Mesendoderm (in vitro differentiated cells): ENCODE results near the gene ACAT2.
"Not testable (repeated sequence)": the region's sequence is repeated elsewhere in the genome, so short reads cannot be mapped to it uniquely, and the experiment has no call there.

ENCODE experiments used
- DNase-seq: peaks from one replicate; pipeline ENCODE4 v3.0.0; 2013
- H2AK5ac ChIP-seq: 2 replicates; pipeline ENCODE4 v1.6.1; 2013; ENCODE audit warnings: low read length, inconsistent platforms
- H2BK120ac ChIP-seq: 2 replicates; pipeline ENCODE4 v1.6.1; 2013; ENCODE audit warnings: low read depth, mild to moderate bottlenecking, low read length, moderate library complexity, mixed read lengths
- H2BK15ac ChIP-seq: replicated peaks from 2 replicates; pipeline ENCODE4 v1.6.1; 2013; ENCODE audit warnings: low read depth, mild to moderate bottlenecking, moderate library complexity
- H2BK5ac ChIP-seq: 2 replicates; pipeline ENCODE4 v1.6.1; 2013; ENCODE audit warnings: low read length, inconsistent platforms
- H3K18ac ChIP-seq: 2 replicates; pipeline ENCODE4 v1.6.1; 2013; ENCODE audit warnings: mild to moderate bottlenecking, low read length, mixed read lengths
- H3K23ac ChIP-seq: one replicate; pipeline ENCODE4 v1.6.1; 2013; ENCODE audit warnings: low read length
- H3K27ac ChIP-seq: 2 replicates; pipeline ENCODE4 v1.5.1; 2013; ENCODE audit warnings: low read depth, mild to moderate bottlenecking, inconsistent platforms, low read length, moderate library complexity
- H3K27me3 ChIP-seq: 2 replicates; pipeline ENCODE4 v1.6.1; 2013; ENCODE audit warnings: low read length, control low read depth, mild to moderate bottlenecking, inconsistent platforms; ENCODE audit not compliant: insufficient read depth, poor library complexity
- H3K36me3 ChIP-seq: 2 replicates; pipeline ENCODE4 v1.6.1; 2013; ENCODE audit warnings: low read length, inconsistent platforms; ENCODE audit not compliant: control insufficient read depth, insufficient read depth
- H3K4ac ChIP-seq: one replicate; pipeline ENCODE4 v1.6.1; 2013; ENCODE audit warnings: low read depth, mild to moderate bottlenecking, low read length, moderate library complexity
- H3K4me1 ChIP-seq: 2 replicates; pipeline ENCODE4 v1.6.1; 2013; ENCODE audit warnings: low read depth, low read length, inconsistent platforms; ENCODE audit not compliant: control insufficient read depth
- H3K4me2 ChIP-seq: 2 replicates; pipeline ENCODE4 v1.6.1; 2013; ENCODE audit warnings: low read length
- H3K4me3 ChIP-seq: 2 replicates; pipeline ENCODE4 v1.5.1; 2013; ENCODE audit warnings: mild to moderate bottlenecking, low read length
- H3K56ac ChIP-seq: one replicate; pipeline ENCODE4 v1.6.1; 2013; ENCODE audit warnings: low read length
- H3K79me1 ChIP-seq: 2 replicates; pipeline ENCODE4 v1.6.1; 2013; ENCODE audit warnings: low read length, inconsistent platforms
- H3K79me2 ChIP-seq: 2 replicates; pipeline ENCODE4 v1.6.1; 2013; ENCODE audit warnings: mild to moderate bottlenecking, low read length; ENCODE audit not compliant: control insufficient read depth, insufficient read depth
- H3K9ac ChIP-seq: 2 replicates; pipeline ENCODE4 v1.6.1; 2013; ENCODE audit warnings: low read length, inconsistent platforms
- H4K5ac ChIP-seq: one replicate; pipeline ENCODE4 v1.6.1; 2013; ENCODE audit warnings: low read length
- H4K8ac ChIP-seq: one replicate; pipeline ENCODE4 v1.6.1; 2013; ENCODE audit warnings: low read depth, mild to moderate bottlenecking, control low read depth, low read length, moderate library complexity
- WGBS: extraction: QIAGEN DNeasy Blood & Tissue Kit; methylation state at CpG from one replicate; pipeline ENCODE4 v1.1.7; 2013; ENCODE audit warnings: low lambda C conversion rate, missing lambda C conversion rate; ENCODE audit not compliant: insufficient coverage; ENCODE audit errors: extremely low coverage; 5-methylcytosine and 5-hydroxymethylcytosine counted together

The ACAT2 gene

DNA sequence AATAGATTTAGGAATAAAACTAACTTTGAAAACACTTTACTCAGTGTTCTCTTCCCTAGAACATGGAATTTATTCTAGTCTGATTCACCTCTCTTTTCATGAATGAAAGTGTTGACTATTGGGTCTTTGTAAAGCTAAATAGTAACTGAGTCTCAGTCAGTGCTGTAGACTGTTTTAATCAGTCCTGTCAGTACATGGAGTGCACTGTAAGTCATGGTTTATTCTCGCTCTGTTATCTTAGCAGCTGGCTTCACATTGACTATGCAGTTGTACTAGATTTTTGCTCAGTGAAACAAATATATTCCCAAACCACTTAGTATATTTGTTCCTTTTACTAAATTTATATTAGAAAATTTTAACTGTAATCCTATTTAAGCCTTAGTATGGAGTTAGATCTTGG is 15.1 kb upstream of the ACAT2 start:
- H3K4me2 ChIP-seq, result no peak overlapping the region
- peaks cover 4% of the 10 kb centered on the region for H3K36me3 ChIP-seq
- peaks cover 4% of the 10 kb centered on the region for H3K79me2 ChIP-seq
- no peak overlapping the region for H3K9ac ChIP-seq
- H3K4me3 ChIP-seq, result no peak overlapping the region
- H4K8ac ChIP-seq, result no peak overlapping the region
- H3K56ac ChIP-seq, result no peak overlapping the region
- no peak for DNase-seq
- H4K5ac ChIP-seq, result no peak overlapping the region
- H3K4ac ChIP-seq, result no peak overlapping the region
- no peaks in the 10 kb centered on the region for H3K79me1 ChIP-seq
- no peak overlapping the region for H3K23ac ChIP-seq
- no peak overlapping the region for H2BK15ac ChIP-seq
- H2BK120ac ChIP-seq, result no peak overlapping the region
- no peak overlapping the region for H2BK5ac ChIP-seq
- no peaks in the 10 kb centered on the region for H3K4me1 ChIP-seq
- no peak overlapping the region for H2AK5ac ChIP-seq
- H3K27ac ChIP-seq, result no peak overlapping the region
- no peaks in the 10 kb centered on the region for H3K27me3 ChIP-seq
- no peak overlapping the region for H3K18ac ChIP-seq
- no CpG with 5 or more reads among the region's 1 CpG for WGBS

GRCh38 chr6:159748127-159748526 is 13.7 kb upstream of the ACAT2 start:
- not testable (repeated sequence) for DNase-seq, H3K4ac ChIP-seq, H3K56ac ChIP-seq, H4K8ac ChIP-seq, H2AK5ac ChIP-seq, H4K5ac ChIP-seq, H3K79me2 ChIP-seq, H3K4me1 ChIP-seq, H2BK120ac ChIP-seq, H2BK15ac ChIP-seq, H3K4me2 ChIP-seq, H3K4me3 ChIP-seq, H3K27ac ChIP-seq, H2BK5ac ChIP-seq, H3K27me3 ChIP-seq, H3K9ac ChIP-seq, H3K23ac ChIP-seq, H3K79me1 ChIP-seq, H3K36me3 ChIP-seq, H3K18ac ChIP-seq
- no CpG with 5 or more reads among the region's 7 CpGs for WGBS

- Histone ChIP-seq H4K8ac (no peak overlapping the region), H3K79me1 (peaks cover 4% of the 10 kb centered on the region), H3K36me3 (peaks cover 13% of the 10 kb centered on the region), H3K4me2 (no peak overlapping the region), H3K18ac (no peak overlapping the region), H2AK5ac (no peak overlapping the region), H3K56ac (no peak overlapping the region), H2BK5ac (no peak overlapping the region), H3K4me3 (no peak overlapping the region), H3K27me3 (no peaks in the 10 kb centered on the region), H3K4ac (no peak overlapping the region), H2BK15ac (no peak overlapping the region), H3K9ac (no peak overlapping the region), H3K79me2 (peaks cover 2% of the 10 kb centered on the region), H3K27ac (no peak overlapping the region), H4K5ac (no peak overlapping the region), H2BK120ac (no peak overlapping the region), H3K23ac (no peak overlapping the region), H3K4me1 (no peaks in the 10 kb centered on the region)
- no CpG with 5 or more reads among the region's 3 CpGs for WGBS
- no peak for DNase-seq
Observed at GRCh38 chr6:159751448-159751847, 10.4 kb upstream of the ACAT2 start.

- Histone ChIP-seq H4K8ac (no peak overlapping the region), H3K56ac (no peak overlapping the region), H2AK5ac (no peak overlapping the region), H3K27ac (no peak overlapping the region), H3K4me2 (no peak overlapping the region), H3K27me3 (no peaks in the 10 kb centered on the region), H3K36me3 (peaks cover 12% of the 10 kb centered on the region), H3K9ac (no peak overlapping the region), H3K23ac (no peak overlapping the region), H2BK120ac (no peak overlapping the region), H2BK5ac (no peak overlapping the region), H3K79me1 (peaks cover 4% of the 10 kb centered on the region), H3K4me1 (no peaks in the 10 kb centered on the region), H3K79me2 (peaks cover 2% of the 10 kb centered on the region), H3K4me3 (no peak overlapping the region), H4K5ac (no peak overlapping the region), H2BK15ac (no peak overlapping the region), H3K4ac (no peak overlapping the region), H3K18ac (no peak overlapping the region)
- WGBS, result no CpG with 5 or more reads among the region's 6 CpGs
- no peak for DNase-seq
Observed at GRCh38 chr6:159753081-159753872, 8.6 kb upstream of the ACAT2 start.

DNA sequence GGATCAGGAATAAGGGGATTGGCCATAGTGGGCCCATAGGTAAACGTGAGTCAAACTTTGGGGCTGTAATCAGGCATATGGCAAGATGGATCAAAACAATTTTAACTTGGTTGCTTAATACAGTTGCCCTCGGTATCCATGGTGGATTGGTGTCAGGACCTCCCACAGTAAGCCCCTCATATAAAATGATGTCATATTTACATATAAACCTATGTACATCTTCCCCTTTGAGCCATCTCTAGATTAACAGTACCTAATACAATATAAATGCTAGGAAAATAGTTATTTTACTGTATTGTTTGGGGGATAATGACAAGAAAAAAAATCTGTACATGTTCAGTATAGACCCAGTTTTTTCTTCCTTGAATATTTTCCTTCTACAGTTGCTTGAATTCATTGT is 7.4 kb upstream of the ACAT2 start:
- Histone ChIP-seq H2BK15ac (no peak overlapping the region), H4K8ac (no peak overlapping the region), H3K4ac (no peak overlapping the region), H3K27me3 (no peaks in the 10 kb centered on the region), H2BK120ac (no peak overlapping the region), H3K36me3 (peaks cover 11% of the 10 kb centered on the region), H2AK5ac (no peak overlapping the region), H3K18ac (no peak overlapping the region), H3K4me2 (no peak overlapping the region), H3K27ac (no peak overlapping the region), H3K9ac (no peak overlapping the region), H3K23ac (no peak overlapping the region), H3K79me1 (peaks cover 6% of the 10 kb centered on the region), H3K4me1 (no peaks in the 10 kb centered on the region), H4K5ac (no peak overlapping the region), H2BK5ac (no peak overlapping the region), H3K56ac (no peak overlapping the region), H3K79me2 (peaks cover 2% of the 10 kb centered on the region), H3K4me3 (no peak overlapping the region)
- WGBS, result no CpG with 5 or more reads among the region's 2 CpGs
- no peak for DNase-seq
